GM19193 (cell line): Measurements from ENCODE around the gene RGS6.

Experiments
- POLR2A ChIP-seq: IDR thresholded peaks from 4 replicates; pipeline ENCODE4 v1.6.1; 2011; ENCODE audit not compliant: insufficient read depth, insufficient read length; ENCODE audit errors: extremely low read depth

Gene RGS6

DNA sequence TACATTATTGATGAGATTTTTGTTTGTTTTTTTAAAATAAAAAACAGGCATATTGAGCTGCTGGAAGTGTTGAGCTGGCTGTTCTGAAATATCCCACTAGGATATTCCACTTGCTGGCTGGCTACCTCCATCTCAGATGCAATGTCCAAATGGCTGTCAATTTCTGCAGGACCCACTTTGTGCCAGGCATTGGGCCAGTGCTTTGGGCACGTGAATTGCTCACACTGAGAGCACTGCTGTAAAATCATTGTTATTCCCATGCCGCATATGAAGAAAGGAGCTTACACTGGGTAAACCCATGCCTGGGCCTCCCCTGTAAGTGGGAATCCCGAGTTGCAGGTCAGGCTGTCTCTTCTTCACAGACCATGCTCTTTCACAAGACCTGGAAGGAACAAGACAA lies 56.7 kb downstream of the RGS6 start:
- TF ChIP-seq POLR2A, result no peak

DNA sequence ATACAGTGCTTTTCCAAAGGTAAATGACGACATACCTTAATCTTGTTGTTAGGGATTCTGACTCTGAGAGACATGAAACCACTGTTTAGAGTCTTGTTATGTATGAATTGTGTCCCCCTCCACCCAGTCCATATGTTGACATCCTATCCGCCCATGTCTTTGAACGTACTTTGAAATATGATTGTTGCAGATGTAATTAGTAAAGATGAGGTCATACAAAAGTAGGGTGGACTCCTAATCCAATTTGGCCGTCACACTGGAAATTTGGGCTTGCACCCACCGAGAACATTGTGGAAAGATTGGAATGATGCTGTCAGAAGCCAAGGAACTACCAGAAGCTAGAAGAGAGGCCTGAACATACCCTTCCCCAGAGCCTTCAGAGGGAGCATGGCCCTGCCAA lies 62.2 kb downstream of the RGS6 start:
- TF ChIP-seq POLR2A, result no peak

DNA sequence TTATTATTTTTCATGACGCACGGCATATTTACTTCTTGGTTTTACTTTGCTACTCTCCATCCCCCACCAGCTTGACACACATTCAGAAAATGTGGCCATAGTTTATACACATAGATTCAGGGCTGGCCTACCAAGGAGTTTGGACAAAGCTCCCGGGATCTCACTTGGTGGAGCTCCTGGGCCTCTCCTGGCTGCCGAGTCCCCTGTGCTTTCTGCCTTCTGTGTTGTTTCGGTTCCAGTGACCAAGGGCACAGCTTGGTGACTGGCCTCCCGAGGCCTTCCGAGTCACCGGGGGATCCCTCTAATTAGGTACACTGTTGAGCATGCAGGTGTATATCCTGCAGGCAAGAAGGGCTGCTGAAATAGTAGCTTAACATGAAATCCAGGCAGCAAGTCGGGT lies 63.5 kb downstream of the RGS6 start:
- no peak for TF ChIP-seq POLR2A

DNA sequence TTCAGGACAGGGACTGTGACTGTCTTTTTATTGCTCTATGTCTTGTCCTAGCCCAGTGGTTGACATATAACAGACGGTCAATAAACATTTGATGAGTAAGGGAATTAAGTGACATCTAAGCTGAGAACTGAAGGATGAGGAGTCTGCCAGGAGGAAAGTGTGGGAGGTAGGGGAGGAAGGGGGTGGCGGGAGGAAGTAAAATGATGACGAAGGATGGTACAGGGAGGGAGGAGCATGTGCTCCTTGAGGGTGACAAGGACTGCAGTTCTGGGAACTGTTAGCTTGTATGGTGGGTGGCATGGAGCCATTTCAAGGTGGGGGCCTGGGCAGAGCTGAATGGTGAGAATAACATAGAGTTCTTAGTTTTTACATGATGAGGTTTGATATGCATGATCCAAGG lies 64.4 kb downstream of the RGS6 start:
- no peak for TF ChIP-seq POLR2A

DNA sequence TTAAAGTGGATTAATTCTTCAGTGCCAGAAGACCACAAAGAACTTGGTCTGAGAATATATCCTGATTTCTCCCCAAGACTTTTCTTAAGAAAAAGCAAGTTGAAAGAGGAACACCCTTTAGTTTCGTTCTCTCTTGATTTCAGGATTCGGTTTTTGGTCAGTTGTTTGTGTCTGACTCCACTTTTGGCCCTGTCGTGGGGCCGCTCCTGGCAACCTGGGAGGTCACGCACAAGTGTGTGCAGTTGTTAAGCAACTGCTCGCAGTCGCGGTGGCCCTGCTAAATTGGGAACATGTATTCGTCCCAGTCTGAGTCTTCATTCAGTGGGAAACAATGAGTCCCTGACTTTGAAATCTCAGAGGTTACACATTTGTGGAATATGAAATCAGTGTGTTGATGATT lies 68.7 kb downstream of the RGS6 start:
- no peak for TF ChIP-seq POLR2A

DNA sequence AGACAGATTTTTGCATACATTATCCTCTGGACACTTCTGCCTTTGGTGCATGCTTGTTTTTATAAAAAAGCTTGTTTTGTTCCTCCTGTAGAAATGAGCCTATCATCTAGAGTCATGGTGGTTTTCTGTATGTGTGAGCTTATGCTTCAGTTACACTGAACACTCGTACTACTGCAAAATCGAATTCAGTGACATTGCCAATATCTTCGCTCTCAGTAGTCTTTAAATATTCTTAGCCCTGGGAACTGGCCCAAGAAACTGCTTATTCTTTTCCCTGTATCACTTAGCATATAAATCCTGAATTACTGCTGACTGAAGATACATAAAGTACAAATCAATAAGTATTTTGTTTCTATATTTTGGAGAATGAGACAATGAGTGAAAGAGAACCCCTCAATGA lies 70.5 kb downstream of the RGS6 start:
- no peak for TF ChIP-seq POLR2A

DNA sequence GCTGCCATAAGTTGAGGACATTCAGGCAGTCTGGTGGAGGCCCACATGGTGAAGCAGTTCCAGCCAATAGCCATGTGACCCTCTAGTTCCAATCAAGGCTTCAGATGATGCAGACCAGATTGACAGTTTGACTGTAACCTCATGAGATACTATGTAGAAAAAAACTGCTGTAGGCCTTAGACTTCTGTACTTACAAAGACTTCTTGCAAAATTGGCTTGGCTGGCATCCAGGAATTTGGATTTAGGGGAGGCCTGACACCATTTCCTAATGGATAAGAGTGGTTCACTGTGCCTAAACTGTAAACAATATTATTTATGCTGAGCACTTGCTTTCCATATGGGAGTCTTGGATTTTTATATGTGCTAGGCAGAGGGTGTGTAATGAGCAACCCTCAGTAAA lies 76.4 kb downstream of the RGS6 start:
- TF ChIP-seq POLR2A, result no peak

DNA sequence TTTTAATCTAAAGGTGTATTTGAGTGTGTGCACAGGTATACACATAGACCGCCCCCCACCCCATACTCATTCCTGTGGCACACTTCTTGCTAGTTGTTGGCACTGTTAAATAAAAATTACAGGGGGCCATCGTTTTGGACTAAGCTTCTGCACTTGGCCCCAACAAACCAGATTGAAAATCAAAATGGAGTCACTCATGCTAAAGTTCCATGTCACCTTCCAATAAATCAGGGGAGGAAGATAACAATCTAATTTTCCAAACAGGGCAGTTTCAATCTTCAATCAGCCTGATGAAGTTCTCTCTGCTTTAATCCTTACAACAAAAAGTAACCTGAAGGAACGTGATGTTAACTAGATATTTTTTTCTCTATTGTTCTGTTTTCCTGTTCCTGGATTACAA lies 78.2 kb downstream of the RGS6 start:
- TF ChIP-seq POLR2A, result no peak

DNA sequence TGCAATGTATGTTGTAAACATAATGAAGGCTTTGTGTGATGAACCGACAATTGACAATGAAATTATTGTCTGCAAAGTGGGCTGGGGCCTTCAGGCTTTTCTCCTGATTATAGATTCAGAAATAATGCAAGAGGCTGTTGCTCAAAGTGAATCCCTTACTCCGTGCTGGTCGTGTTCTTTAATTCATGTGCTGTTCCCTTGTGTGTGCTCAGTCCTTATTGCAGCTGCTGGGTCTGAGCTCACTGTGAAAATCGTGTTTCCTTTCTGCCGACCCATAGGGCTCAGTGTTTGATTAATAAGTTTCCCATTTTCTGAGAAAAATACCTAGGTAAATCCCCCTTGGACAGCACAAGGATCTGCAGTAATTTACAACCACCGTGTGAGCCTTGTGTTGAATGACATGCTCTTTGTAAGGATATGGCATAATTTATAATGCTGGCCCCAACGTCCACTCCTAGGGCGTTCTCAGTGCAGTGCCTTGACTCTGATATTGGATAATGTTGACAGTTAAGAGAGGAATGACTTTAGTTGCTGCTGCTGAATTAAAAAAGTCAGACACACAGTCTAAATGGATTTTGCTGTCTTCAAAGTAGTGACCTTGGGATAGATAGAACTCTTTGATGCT lies 81.6 kb downstream of the RGS6 start:
- no peak for TF ChIP-seq POLR2A

DNA sequence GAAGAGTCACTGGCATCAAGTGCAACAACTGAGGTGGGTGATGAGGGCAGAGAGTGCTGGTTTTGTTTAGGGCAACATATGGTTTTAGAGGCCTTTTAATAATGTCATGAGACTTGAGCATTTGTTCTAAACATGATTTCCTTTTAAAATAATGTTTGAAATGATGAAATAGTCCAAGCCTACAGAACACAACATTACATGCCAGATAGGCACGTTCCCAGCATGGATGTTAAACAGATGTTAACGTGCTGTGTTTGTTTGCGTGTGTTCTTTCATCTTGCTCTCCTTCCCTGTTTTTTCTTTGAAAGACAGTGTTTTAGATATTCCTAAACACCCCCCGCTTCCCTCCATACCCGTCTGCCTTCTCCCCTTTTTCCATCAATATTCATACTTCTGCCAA lies 82.3 kb downstream of the RGS6 start:
- no peak for TF ChIP-seq POLR2A

DNA sequence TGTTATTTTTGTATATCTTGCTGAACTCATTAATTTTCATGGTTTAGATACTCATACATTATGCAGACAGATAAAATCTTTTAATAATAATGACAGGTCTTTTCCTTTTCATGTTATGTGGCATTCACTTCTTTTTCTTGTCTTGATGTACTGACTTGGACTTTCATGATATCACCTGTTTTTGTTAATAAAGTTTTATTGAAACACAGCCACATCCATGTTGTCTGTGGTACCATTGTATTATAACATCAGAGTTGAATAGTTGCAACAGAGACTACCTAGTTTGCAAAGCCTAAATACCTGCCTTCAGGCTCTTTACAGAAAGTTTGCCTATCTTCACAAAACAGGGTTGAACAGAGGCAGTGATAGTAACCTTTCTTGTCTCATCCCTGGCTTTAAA lies 85.1 kb downstream of the RGS6 start:
- no peak for TF ChIP-seq POLR2A

DNA sequence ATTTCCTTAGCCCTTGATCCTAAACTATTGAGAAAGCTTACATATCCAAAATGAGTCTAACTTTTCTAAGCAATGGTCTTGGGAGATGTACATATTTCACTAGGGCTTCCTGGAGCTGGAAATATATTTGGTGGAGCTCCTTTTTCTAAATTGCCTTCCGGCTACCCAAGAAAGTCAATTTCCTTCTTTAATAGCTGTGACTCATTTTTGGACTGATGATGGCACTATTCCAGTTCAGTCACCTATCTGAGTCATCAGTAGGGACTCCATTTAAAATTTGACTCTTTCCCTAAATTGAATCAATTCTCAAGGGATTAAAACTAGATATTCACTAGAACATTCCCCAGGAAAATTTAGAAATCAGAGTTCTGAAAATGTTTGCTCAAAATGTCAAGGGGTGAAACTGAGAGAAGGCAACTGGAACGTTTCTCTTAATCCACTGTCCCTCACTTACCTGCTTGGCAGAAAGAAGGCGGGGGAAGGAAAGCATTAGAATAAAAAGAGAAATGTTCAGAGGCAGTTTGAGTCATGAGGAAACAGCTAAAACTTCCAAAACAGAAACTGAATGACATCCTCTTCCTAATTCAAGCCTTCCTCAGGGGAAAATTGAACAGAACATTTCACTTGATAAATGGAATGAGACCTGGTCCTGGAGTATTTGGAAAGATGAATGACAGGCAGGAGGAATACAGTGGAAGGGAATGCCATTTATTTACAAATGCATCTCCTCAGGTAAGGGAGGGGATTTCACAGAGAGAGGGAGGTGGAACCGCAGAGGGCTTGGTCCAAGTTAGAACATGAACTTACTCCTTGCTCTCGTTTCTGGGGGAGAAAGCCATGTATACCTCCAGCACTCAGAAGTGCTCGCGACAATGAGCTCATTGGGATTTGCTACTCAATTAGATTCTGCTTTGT lies 91.2 kb downstream of the RGS6 start:
- TF ChIP-seq POLR2A, result no peak

DNA sequence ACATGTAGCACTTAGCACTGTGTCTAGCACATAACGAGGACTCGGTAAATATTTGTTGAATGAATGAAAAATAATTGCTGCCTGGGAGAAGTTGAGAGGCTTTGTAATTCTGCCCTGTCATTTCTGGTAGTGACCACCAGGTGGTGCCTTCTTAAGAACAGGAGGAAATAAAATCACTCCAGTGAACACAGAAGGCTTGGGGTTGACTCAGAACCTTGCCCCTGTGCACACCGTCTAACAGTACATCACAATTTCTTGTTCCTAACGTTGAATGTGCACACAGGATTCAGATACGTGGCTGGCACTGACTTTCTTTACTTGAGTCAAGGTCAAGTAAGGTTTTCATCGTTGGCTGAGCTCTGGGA lies 91.8 kb downstream of the RGS6 start:
- TF ChIP-seq POLR2A, result no peak

DNA sequence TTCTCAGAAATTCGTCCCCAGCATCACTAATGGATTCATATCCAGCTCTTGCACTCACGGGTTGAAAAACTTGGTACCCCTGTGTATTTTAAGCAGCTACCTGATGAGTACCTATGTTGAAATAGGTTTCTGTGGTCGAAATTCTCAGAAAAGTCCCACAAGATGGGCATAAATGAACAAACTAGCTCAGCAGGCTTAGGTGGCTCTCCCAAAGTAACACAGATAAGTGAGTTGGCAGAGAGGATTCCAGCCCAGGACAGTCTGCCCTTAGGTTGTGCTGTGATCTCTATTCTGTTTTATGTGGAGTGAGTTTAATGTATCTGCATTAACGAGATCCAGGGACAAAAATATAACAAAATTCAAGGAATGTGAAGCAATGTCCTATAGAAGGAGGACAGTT lies 92.3 kb downstream of the RGS6 start:
- no peak for TF ChIP-seq POLR2A

DNA sequence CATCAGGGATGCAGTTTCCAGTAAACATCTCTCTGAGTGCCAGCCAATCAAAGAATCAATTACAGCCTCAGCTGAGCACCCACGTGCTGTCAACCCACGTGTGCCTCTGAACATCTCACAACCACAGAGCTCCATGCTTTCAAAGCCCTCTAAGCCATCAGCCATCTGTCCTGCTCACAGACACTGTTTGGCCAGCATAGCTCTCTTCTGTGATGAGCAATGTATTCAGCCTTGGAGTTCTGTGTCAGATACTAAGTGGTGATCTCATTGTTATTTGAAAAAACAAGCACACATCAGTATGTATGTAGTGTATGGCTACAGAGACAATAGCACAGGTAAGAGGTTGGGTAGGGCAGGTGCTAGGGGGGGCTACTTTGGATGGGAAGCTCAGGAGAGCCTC lies 94.3 kb downstream of the RGS6 start:
- no peak for TF ChIP-seq POLR2A

DNA sequence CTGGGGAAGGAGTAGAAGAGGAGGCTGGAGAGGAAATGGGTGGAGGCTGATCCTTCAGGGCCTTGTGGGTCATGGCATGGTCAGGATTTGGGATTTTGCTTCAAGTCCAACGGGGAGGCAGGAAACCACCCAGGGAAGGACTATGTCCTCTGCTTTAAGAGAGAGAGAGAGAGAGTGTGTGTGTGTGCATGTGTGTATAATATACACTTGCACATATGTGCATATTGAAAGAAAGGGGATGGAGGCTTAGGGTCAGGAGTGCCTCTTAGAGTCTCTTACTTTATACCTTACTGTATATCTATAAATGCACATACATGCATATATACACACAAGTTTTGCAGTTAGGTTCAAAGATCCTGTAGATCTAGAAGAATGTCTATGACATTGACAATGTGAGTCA lies 94.8 kb downstream of the RGS6 start:
- no peak for TF ChIP-seq POLR2A

DNA sequence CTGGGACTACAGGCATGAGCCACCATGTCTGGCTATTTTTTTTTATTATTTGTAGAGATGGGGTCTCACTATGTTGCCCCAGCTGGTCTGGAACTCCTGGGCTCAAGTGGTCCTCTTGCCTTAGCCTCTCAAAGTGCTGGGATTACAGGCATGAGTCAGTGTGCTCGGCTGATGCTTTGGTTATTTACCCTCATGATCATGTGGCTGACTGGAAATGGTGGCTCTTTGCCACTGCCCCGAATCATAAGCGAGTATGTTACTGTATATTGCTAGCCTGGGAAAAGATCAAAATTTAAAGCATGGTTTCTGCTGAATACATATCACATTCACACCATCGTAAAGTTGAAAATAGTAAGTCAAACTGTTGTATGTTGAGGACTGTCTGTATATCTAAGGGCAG lies 101.1 kb downstream of the RGS6 start:
- TF ChIP-seq POLR2A, result no peak

DNA sequence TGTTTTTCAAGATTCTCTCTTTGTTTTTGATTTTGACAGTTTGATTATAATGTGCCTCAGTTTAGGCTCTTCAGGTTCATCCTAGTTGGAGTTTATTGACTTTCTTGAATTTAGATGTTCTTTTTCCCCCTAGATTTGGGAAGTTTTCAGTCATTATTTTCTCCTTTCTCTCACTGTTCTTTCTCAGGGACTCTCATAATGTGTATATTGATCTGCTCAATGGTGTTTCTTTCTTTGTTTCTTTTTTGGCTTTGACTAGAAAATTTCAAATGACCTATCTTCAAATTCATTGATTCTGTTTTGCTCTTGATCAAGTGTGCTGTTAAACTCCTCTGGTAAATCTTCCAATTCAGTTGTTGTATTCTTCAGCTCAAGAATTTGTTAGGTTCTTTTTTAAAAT lies 108.3 kb downstream of the RGS6 start:
- TF ChIP-seq POLR2A, result no peak

DNA sequence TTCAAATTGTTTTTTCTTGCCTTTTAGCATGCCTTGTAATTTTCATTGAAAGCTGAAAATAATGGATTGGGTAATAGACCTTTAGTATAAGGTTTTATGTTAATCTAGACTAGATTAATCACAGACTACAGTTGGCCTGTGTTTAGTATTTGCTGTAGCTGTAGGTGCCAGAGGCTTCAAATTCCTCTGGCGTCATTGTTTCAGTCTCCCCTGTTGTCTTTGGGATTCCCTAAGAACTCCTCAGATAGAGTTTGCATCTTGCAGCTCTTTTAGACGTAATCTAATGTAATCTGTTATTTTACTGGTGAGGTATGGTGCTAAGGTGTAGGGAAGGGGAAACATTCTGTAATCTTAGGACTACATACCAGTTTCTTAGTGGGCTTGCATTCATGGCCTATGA lies 113.0 kb downstream of the RGS6 start:
- no peak for TF ChIP-seq POLR2A
